A549 (cell line): ENCODE results near the gene HS3ST4. TPM values are rescaled to one million over a fixed set of nuclear protein-coding genes. Genes with fewer than 3 reads are reported as not detected.

Source experiments
- ATAC-seq, 2 experiments: fragments of 200-7000 bp in 1 of 2; fragments of >200 bp in 1 of 2; cut with Nextera tagmentation in 1 of 2; cut with Tn5 transposase in 1 of 2; 3 replicates each; pipeline versions ENCODE4 v1.8.0 to v1.9.1; 2018 to 2020; ENCODE audit warnings: mild to moderate bottlenecking in 1 of 2, moderate library complexity in 1 of 2
- CTCF ChIA-PET: fragments of 300-600 bp; sonication (Branson Sonifier 250); formaldehyde crosslinking; extraction: SDS; loops from one replicate; lab custom pipeline; 2021; ENCODE audit warnings: antibody characterized with exemption, inconsistent platforms; lab: Yijun Ruan, JAX
- POLR2A ChIA-PET: fragments of 350-600 bp; formaldehyde crosslinking; extraction: SDS; loops from one replicate; lab custom pipeline; 2021; ENCODE audit warnings: antibody characterized with exemption, inconsistent platforms; lab: Yijun Ruan, JAX
- DNase-seq, 2 experiments: peaks; one replicate each; pipeline versions ENCODE4 v3.0.0 to v3.0.0-alpha.2; 2011 to 2016; ENCODE audit warnings: low read depth in 1 of 2, low spot score in 1 of 2
- FAIRE-seq: peaks from 2 replicates; lab custom pipeline; 2011; peaks lifted over from hg19 to GRCh38; lab: Jason Lieb, UNC
- H3K27ac ChIP-seq, 2 experiments: fragments of >200 bp; sonication (Bioruptor Twin); formaldehyde crosslinking; 3 replicates each; pipeline ENCODE4 v1.5.1; 2016 to 2017
- H3K4me1 ChIP-seq: fragments of >200 bp; sonication (Bioruptor Twin); formaldehyde crosslinking; 3 replicates; pipeline ENCODE4 v1.6.1; 2016
- H3K4me2 ChIP-seq: fragments of >200 bp; sonication (Bioruptor Twin); formaldehyde crosslinking; 3 replicates; pipeline ENCODE4 v1.6.1; 2016
- H3K4me3 ChIP-seq: fragments of >200 bp; sonication (Bioruptor Twin); formaldehyde crosslinking; 3 replicates; pipeline ENCODE4 v1.5.1; 2016
- H3K9me3 ChIP-seq: fragments of >200 bp; sonication (Bioruptor Twin); formaldehyde crosslinking; 3 replicates; pipeline ENCODE4 v1.6.1; 2016
- BHLHE40 ChIP-seq: IDR thresholded peaks from 2 replicates; pipeline ENCODE4 v1.6.1; 2012; ENCODE audit warnings: low read depth, low read length, inconsistent platforms
- CBX8 ChIP-seq: fragments of 200-600 bp; sonication (generic); IDR thresholded peaks from 2 replicates; pipeline ENCODE4 v1.6.1; 2016
- CEBPB ChIP-seq, 2 experiments: fragments of >200 bp in 1 of 2; sonication (Bioruptor Twin) in 1 of 2; formaldehyde crosslinking in 1 of 2; IDR thresholded peaks; 2 replicates each; pipeline ENCODE4 v1.6.1; 2012 to 2016
- ELK1 ChIP-seq: fragments of 150-350 bp; IDR thresholded peaks from 2 replicates; pipeline ENCODE4 v1.6.1; 2014; ENCODE audit warnings: low read depth, mild to moderate bottlenecking, low read length
- FOSB ChIP-seq: fragments of 250-450 bp; sonication (Bioruptor Pico); IDR thresholded peaks from 2 replicates; pipeline ENCODE4 v1.5.0; 2020; ENCODE audit warnings: mild to moderate bottlenecking, moderate library complexity
- FOSL2 ChIP-seq, 2 experiments: fragments of 450-650 bp in 1 of 2; fragments of >200 bp in 1 of 2; sonication (Bioruptor Twin) in 1 of 2; formaldehyde crosslinking; IDR thresholded peaks; 2 replicates each; pipeline versions ENCODE4 v1.5.0 to v1.6.1; 2016 to 2020; ENCODE audit warnings: mild to moderate bottlenecking in 1 of 2, moderate library complexity in 1 of 2
- GATA3 ChIP-seq: IDR thresholded peaks from 2 replicates; pipeline ENCODE4 v1.6.1; 2012; ENCODE audit warnings: borderline replicate concordance
- HMGXB4 ChIP-seq: fragments of 250-450 bp; sonication (Bioruptor Pico); IDR thresholded peaks from 2 replicates; pipeline ENCODE4 v1.5.0; 2021; ENCODE audit warnings: mild to moderate bottlenecking, moderate library complexity, borderline replicate concordance
- HOXB5 ChIP-seq: fragments of 250-450 bp; sonication (Bioruptor Pico); IDR thresholded peaks from 2 replicates; pipeline ENCODE4 v1.5.0; 2020; ENCODE audit warnings: mild to moderate bottlenecking, moderate library complexity
- JUN ChIP-seq, 2 experiments: fragments of >200 bp; sonication (Bioruptor Twin); formaldehyde crosslinking; IDR thresholded peaks; 2 replicates in 1 of 2; 3 replicates in 1 of 2; pipeline ENCODE4 v1.6.1; 2016 to 2017
- JUNB ChIP-seq: fragments of >200 bp; sonication (Bioruptor Twin); formaldehyde crosslinking; IDR thresholded peaks from 2 replicates; pipeline ENCODE4 v1.6.1; 2016
- KDM1A ChIP-seq: fragments of 200-600 bp; sonication (generic); IDR thresholded peaks from 2 replicates; pipeline ENCODE4 v1.6.1; 2016; ENCODE audit warnings: low read depth, mild to moderate bottlenecking
- MAZ ChIP-seq: fragments of 150-350 bp; IDR thresholded peaks from 2 replicates; pipeline ENCODE4 v1.6.1; 2014; ENCODE audit warnings: antibody characterized with exemption, low read depth, low read length, borderline replicate concordance
- MYC ChIP-seq: IDR thresholded peaks from 2 replicates; pipeline ENCODE4 v1.6.1; 2012; ENCODE audit warnings: mild to moderate bottlenecking, inconsistent platforms, low read length, improper control_type of control experiment, borderline replicate concordance
- NPAS2 ChIP-seq: fragments of 250-450 bp; sonication (Bioruptor Pico); IDR thresholded peaks from 2 replicates; pipeline ENCODE4 v1.8.0; 2022; ENCODE audit warnings: mild to moderate bottlenecking, moderate library complexity, borderline replicate concordance
- PBX3 ChIP-seq: IDR thresholded peaks from 2 replicates; pipeline ENCODE4 v1.6.1; 2012
- RAD21 ChIP-seq, 2 experiments: fragments of >200 bp in 1 of 2; sonication (Bioruptor Twin) in 1 of 2; formaldehyde crosslinking in 1 of 2; IDR thresholded peaks in 1 of 2; conservative IDR thresholded peaks in 1 of 2; 2 replicates in 1 of 2; 3 replicates in 1 of 2; pipeline ENCODE4 v1.6.1; 2012 to 2018; ENCODE audit warnings: inconsistent platforms in 1 of 2
- RFX5 ChIP-seq: fragments of 450-650 bp; IDR thresholded peaks from 2 replicates; pipeline ENCODE4 v1.7.1; 2014; ENCODE audit warnings: antibody characterized with exemption, mild to moderate bottlenecking, moderate library complexity
- TFCP2L1 ChIP-seq: fragments of 250-450 bp; sonication (Bioruptor Pico); IDR thresholded peaks from 2 replicates; pipeline ENCODE4 v1.5.0; 2021; ENCODE audit warnings: mild to moderate bottlenecking
- ZNF302 ChIP-seq: fragments of 250-450 bp; sonication (Bioruptor Pico); IDR thresholded peaks from 2 replicates; pipeline ENCODE4 v1.9.0; 2021; ENCODE audit warnings: inconsistent platforms, mild to moderate bottlenecking, moderate library complexity
- WGBS: methylation state at CpG from one replicate; pipeline ENCODE4 v1.1.6; 2017; ENCODE audit errors: missing lambda C conversion rate; 5-methylcytosine and 5-hydroxymethylcytosine counted together
- polyA plus RNA-seq, 4 experiments: library from polyadenylated mRNA; depleted of rRNA in 3 of 4; stranded (reverse); fragments of >200 nt; fragmentation: RNase III in 1 of 4; extraction: RNeasy Plus Mini Kit Qiagen cat#74134 plus additional on column Dnase treatment in 1 of 4; gene quantifications; 2 replicates in 3 of 4; 3 replicates in 1 of 4; pipeline ENCODE4 v1.2.3, GENCODE V29; 2011 to 2017

The HS3ST4 gene
- polyA plus RNA-seq, 2 of the 4 experiments (the other 2 are of a cell fraction), result not detected

- no peak overlapping the region for H3K4me2 ChIP-seq
- WGBS, result 0% methylated on average over 3 of the region's 3 CpGs
- CTCF ChIA-PET, result no interaction called here
- no peaks in the 10 kb centered on the region for H3K9me3 ChIP-seq
- POLR2A ChIA-PET, result no interaction called here
- no peak overlapping the region for H3K27ac ChIP-seq
- no peaks in the 10 kb centered on the region for H3K4me1 ChIP-seq
- H3K4me3 ChIP-seq, result no peak overlapping the region
- DNase-seq (no peak), FAIRE-seq (no peak), ATAC-seq (no peak)
- no peak for TF ChIP-seq TFCP2L1 (CRISPR knock-in tag)
- TF ChIP-seq ZNF302 (CRISPR knock-in tag), result no peak
- no peak for TF ChIP-seq RFX5
- no peak for TF ChIP-seq HOXB5 (CRISPR knock-in tag)
- TF ChIP-seq FOSB, result no peak
- TF ChIP-seq BHLHE40, result no peak
- TF ChIP-seq ELK1, result no peak
- TF ChIP-seq RAD21 (conservative IDR thresholded peaks at IDR 0.05 in 1 of 2, IDR thresholded peaks at IDR 0.05 in 1 of 2), result no peak
Observed at GRCh38 chr16:25893332-25893731, 201.6 kb downstream of the HS3ST4 start.

DNA sequence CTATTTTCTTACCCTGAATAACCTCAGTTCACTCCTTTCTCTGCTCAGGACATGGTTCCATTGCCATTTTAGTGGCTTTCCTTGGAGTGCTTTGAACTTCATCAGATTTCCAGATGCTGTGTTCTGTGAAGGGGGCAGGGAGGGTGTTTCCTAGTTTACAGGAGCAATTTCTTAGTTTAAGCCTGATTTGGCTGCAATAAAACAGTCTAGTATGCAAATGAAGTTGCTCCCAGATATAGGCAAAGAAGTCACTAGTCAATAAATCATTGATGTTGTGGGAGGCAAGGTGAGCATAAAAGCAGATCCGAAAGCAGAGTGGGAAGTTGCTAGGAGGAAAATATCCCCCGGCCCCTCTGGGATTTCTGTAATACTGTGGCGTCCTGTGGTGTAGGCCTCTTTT, 202.3 kb downstream of the HS3ST4 start:
- H3K4me3 ChIP-seq, result no peak overlapping the region
- CTCF ChIA-PET, result no interaction called here
- WGBS, result 10% methylated on average over 3 of the region's 3 CpGs
- H3K4me1 ChIP-seq, result no peaks in the 10 kb centered on the region
- DNase-seq (no peak), FAIRE-seq (no peak), ATAC-seq (no peak)
- POLR2A ChIA-PET, result no interaction called here
- no peak overlapping the region for H3K27ac ChIP-seq
- no peaks in the 10 kb centered on the region for H3K9me3 ChIP-seq
- no peak for TF ChIP-seq HMGXB4 (CRISPR knock-in tag)
- no peak for TF ChIP-seq PBX3
- no peak for TF ChIP-seq GATA3
- TF ChIP-seq KDM1A, result no peak
- no peak for TF ChIP-seq CEBPB (IDR thresholded peaks at IDR 0.05)
- no peak for TF ChIP-seq MYC
- no peak for TF ChIP-seq CBX8
- H3K4me2 ChIP-seq, result no peak overlapping the region

GRCh38 chr16:25895380-25895779, 203.6 kb downstream of the HS3ST4 start:
- no peaks in the 10 kb centered on the region for H3K4me1 ChIP-seq
- no peak overlapping the region for H3K27ac ChIP-seq
- ChIA-PET POLR2A (no interaction called here), CTCF (no interaction called here)
- FAIRE-seq (no peak), DNase-seq (no peak), ATAC-seq (no peak)
- 12% methylated on average over 4 of the region's 4 CpGs for WGBS
- H3K4me3 ChIP-seq, result no peak overlapping the region
- no peak for TF ChIP-seq MYC
- TF ChIP-seq JUNB, result no peak
- no peak for TF ChIP-seq FOSL2 (IDR thresholded peaks at IDR 0.05)
- no peak for TF ChIP-seq FOSL2 (CRISPR knock-in tag; IDR thresholded peaks at IDR 0.05)
- no peak for TF ChIP-seq JUN (IDR thresholded peaks at IDR 0.05)
- no peak for TF ChIP-seq NPAS2
- TF ChIP-seq MAZ, result no peak
- no peak overlapping the region for H3K4me2 ChIP-seq
- H3K9me3 ChIP-seq, result no peaks in the 10 kb centered on the region
